ENCODE measurements around the gene FLNB.
A peak's percentile ranks its signal among the peaks of the same experiment; 100 is the strongest.

Gene FLNB

DNA sequence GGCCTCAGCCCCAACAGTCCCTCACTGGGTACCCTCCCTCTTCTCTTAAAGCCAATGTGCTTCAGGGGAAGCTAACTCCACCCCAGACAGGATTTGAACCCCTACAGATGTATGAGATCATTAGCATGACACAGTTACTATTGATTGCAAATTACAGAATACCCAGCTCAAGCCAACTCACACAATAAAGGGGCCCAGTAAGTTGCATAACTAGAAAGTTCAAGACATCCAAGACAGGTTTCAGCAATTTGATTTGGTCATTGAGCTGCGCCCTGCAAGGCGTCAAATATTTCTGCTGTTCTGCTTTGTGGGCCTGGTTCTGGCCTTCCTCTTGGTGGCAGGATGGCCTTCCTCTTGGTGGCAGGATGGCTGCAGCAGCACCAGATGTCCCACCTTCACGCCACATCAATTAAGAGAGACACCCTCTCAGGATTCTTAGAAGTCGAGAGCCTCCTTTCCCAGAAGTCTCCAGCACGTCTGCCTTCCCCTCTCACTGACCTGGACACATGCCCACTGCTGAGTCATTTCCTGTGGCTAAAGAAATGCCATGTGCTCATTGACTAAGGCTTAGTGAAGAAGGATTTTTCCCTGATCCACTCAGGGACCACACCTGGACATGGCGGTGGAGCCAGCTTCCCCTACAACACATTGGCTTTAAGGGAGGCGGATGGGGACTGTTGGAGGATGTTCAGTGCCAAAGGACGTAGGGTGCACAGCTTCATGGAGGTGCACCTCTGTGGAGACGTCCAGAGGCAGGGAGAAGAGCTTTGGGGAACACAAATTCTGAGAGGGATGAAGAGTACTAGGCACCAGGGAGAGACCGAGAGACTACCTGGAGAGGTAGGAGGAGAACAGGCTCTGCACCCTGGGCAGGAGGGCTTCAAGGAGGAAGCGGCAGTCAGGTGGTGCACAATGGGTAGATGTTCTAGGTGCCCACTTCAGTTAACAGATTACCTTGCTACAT is 153.5 kb downstream of the FLNB start:
- no peak for FAIRE-seq
- no peak for TF ChIP-seq POLR2A (IDR thresholded peaks at IDR 0.05; ENCODE audit: low read depth, low read length)
- no peak for TF ChIP-seq POLR2AphosphoS5 (IDR thresholded peaks at IDR 0.05; ENCODE audit: low read depth, low read length)
- no peak for TF ChIP-seq TAF1 (IDR thresholded peaks at IDR 0.05; ENCODE audit: low read depth, low read length)
- TF ChIP-seq SPI1 (IDR thresholded peaks at IDR 0.05; ENCODE audit: low read depth, low read length), result no peak
- TF ChIP-seq POU2F2 (IDR thresholded peaks at IDR 0.05; ENCODE audit: low read depth, low read length), result no peak
- TF ChIP-seq PAX5 (IDR thresholded peaks at IDR 0.05; ENCODE audit: insufficient read depth, low read length, severe bottlenecking), result no peak
- DNase-seq (ENCODE audit: insufficient read length, low spot score), result no peak

DNA sequence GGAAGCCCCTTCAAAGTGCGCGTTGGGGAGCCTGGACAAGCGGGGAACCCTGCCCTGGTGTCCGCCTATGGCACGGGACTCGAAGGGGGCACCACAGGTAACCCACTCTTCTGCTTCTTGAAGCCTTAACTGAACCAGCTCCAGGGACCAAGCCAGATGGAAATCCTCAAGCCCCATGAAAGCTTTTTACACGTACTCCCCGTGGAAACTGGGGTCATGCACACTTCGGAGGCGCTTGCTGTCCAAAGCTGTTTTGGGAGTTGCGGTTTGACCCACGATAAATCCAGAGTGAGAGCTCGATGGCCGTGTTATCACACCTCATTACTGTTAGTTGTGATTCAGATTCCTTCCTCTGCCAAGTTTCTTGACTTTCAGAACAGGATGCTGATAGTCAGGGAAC is 155.0 kb downstream of the FLNB start:
- FAIRE-seq, result no peak
- no peak for TF ChIP-seq PAX5 (IDR thresholded peaks at IDR 0.05; ENCODE audit: insufficient read depth, low read length, severe bottlenecking)
- TF ChIP-seq POLR2A (IDR thresholded peaks at IDR 0.05; ENCODE audit: low read depth, low read length), result no peak
- no peak for TF ChIP-seq POU2F2 (IDR thresholded peaks at IDR 0.05; ENCODE audit: low read depth, low read length)
- TF ChIP-seq POLR2AphosphoS5 (IDR thresholded peaks at IDR 0.05; ENCODE audit: low read depth, low read length), result no peak
- TF ChIP-seq TAF1 (IDR thresholded peaks at IDR 0.05; ENCODE audit: low read depth, low read length), result no peak
- TF ChIP-seq SPI1 (IDR thresholded peaks at IDR 0.05; ENCODE audit: low read depth, low read length), result no peak
- no peak for DNase-seq (ENCODE audit: insufficient read length, low spot score)

DNA sequence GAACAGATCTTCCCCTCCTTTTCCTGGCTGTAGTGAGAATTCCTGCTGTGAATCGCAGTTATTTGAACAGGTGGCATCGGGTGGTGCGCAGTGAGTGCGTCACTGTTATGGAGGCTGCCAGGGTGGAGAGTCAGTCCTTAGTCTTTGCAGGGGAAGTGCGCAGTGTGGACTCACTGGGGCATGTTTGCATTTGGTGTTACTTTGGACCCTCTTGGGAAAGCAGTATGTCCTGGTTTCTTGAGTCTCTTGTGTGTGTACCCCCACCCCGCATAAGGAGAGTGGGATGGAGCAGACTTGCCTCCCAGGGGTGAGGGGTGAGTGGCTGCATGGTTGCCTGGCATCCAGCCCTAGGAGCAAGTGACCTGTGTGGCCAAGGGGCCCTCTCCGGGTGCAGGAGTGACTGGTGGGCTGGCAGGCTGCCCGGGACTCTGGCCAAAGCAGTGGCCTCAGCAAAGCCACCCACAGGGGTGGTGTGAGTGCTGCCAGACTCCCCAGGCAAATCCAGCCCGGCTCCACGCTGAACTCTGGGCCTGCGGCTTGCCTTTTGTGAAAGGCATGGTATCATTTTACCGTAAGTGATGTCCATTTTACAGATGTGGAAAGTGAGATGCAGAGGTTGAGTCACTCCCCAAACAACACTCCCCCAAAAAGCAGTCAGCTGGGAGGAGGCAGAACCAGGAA is 156.1 kb downstream of the FLNB start:
- FAIRE-seq, result no peak

DNA sequence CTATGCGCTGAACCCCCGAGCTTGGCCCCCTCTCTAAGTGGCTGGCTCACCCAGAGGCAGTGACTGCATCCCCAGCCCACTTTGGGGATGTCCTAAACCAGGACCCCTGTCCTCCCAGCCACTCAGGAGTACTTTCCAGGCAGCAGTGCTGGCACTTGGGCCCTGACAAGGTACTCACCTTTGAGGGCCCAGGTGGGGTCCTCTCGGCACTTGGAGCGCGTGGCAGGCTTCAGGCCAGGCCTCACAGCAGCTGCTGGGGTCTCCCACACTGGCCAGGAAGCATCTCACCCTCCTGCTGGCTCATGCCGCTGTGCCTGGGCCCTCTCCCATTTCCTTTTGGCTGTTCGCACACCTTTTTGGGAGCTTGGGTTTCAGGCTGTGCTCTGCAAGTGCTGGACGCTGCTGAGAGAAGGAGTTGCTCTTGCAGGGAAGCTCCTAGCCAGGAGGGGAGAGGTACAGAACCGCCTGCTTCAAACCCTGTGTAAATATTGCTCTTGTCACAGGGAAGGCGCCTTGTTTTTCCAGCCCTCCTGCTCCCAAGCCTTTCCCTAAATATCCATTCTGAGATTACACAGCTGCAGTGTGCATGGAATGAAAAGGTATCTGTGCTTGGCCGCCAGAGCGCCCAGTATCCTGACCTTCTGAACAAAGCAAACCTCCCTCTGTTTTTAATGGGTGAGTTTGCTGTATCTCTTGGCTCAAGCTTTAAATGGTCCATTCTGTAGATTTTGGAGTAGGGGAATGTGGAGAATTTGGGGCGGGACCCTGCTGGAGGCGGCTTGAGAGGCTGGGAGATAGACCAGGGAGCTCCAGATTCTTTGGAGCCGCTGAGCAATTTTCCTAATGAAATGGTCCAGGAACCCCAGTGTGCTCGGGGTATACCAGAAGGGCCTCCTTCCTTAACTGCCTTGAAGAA is 156.9 kb downstream of the FLNB start:
- DNase-seq (ENCODE audit: insufficient read length, low spot score) (no peak), FAIRE-seq (no peak)
- TF ChIP-seq PAX5 (IDR thresholded peaks at IDR 0.05; ENCODE audit: insufficient read depth, low read length, severe bottlenecking) (no peak), POLR2AphosphoS5 (IDR thresholded peaks at IDR 0.05; ENCODE audit: low read depth, low read length) (no peak), POU2F2 (IDR thresholded peaks at IDR 0.05; ENCODE audit: low read depth, low read length) (no peak), SPI1 (IDR thresholded peaks at IDR 0.05; ENCODE audit: low read depth, low read length) (no peak), POLR2A (IDR thresholded peaks at IDR 0.05; ENCODE audit: low read depth, low read length) (no peak), TAF1 (IDR thresholded peaks at IDR 0.05; ENCODE audit: low read depth, low read length) (no peak)

More for the DNA sequence above, 156.1 kb downstream of the FLNB start:
- no peak for DNase-seq (ENCODE audit: insufficient read length, low spot score)
- TF ChIP-seq PAX5 (IDR thresholded peaks at IDR 0.05; ENCODE audit: insufficient read depth, low read length, severe bottlenecking), result no peak
- TF ChIP-seq POU2F2 (IDR thresholded peaks at IDR 0.05; ENCODE audit: low read depth, low read length), result no peak
- TF ChIP-seq SPI1 (IDR thresholded peaks at IDR 0.05; ENCODE audit: low read depth, low read length), result no peak
- TF ChIP-seq POLR2A (IDR thresholded peaks at IDR 0.05; ENCODE audit: low read depth, low read length), result no peak
- TF ChIP-seq TAF1 (IDR thresholded peaks at IDR 0.05; ENCODE audit: low read depth, low read length), result no peak
- TF ChIP-seq POLR2AphosphoS5 (IDR thresholded peaks at IDR 0.05; ENCODE audit: low read depth, low read length), result no peak

DNA sequence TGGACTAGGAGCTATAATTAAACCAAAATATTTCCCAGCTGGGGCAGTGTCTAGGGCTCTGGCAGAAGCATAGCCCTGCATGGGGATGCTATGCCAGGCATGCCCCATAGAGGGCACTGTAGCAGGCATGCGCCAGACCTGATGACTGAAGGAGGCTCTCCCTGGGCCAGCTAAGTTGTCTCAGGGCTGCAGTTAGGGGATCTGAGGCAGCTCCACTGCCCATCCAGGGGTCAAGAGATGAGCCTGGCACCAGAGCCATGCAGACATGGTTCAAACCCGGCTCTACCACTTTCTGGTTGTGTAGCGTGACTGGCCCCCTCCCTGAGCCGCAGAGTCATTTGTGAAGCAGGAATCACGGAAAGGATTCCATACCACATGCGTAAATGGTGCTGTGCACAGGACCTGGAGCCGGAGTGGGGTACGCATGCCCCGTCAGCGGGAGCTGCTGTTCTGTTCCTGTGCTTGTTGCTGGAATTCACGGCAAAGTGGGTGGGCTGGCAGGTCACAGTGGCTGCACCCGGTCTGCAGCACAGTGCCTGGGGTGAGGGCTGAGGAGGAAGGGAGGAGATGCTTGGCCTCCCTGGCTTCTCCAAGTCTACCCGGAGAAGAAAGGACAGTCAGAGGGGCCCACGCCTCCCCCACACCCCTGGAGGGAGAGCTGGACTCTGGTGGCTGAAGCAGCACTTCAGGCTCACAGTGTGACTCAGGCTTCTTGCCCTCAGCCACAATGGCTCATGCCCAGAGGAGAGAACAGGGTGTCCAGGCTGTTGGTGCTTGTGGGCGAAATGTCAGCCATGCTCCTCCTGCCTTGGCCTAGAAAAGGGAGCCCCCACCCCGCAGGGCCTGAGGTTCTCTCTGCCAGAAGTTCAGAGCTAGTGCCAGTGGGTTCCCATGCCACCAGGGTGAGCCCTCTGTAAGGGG is 159.5 kb downstream of the FLNB start:
- FAIRE-seq, result peak; percentile 93
- peak; percentile 77 for DNase-seq (ENCODE audit: insufficient read length, low spot score)
- no peak for TF ChIP-seq TAF1 (IDR thresholded peaks at IDR 0.05; ENCODE audit: low read depth, low read length)
- TF ChIP-seq POU2F2 (IDR thresholded peaks at IDR 0.05; ENCODE audit: low read depth, low read length), result no peak
- TF ChIP-seq POLR2A (IDR thresholded peaks at IDR 0.05; ENCODE audit: low read depth, low read length), result no peak
- TF ChIP-seq PAX5 (IDR thresholded peaks at IDR 0.05; ENCODE audit: insufficient read depth, low read length, severe bottlenecking), result no peak

DNA sequence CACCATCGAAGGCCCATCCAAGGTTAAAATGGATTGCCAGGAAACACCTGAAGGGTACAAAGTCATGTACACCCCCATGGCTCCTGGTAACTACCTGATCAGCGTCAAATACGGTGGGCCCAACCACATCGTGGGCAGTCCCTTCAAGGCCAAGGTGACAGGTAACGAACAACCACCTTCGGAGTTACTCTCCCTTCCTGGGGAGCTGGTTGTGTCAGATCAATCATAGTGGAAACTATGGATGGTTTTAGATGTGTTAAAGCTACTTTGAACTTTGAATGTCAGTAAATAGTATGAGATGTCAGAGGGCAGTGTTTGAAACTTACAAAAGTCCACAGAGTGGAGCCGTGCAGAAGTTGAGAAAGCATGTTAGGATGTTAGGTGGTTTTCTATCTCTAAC is 160.3 kb downstream of the FLNB start:
- FAIRE-seq (no peak), DNase-seq (ENCODE audit: insufficient read length, low spot score) (no peak)
- TF ChIP-seq POU2F2 (IDR thresholded peaks at IDR 0.05; ENCODE audit: low read depth, low read length) (no peak), POLR2A (IDR thresholded peaks at IDR 0.05; ENCODE audit: low read depth, low read length) (no peak), TAF1 (IDR thresholded peaks at IDR 0.05; ENCODE audit: low read depth, low read length) (no peak), SPI1 (IDR thresholded peaks at IDR 0.05; ENCODE audit: low read depth, low read length) (no peak), PAX5 (IDR thresholded peaks at IDR 0.05; ENCODE audit: insufficient read depth, low read length, severe bottlenecking) (no peak), POLR2AphosphoS5 (IDR thresholded peaks at IDR 0.05; ENCODE audit: low read depth, low read length) (no peak)

DNA sequence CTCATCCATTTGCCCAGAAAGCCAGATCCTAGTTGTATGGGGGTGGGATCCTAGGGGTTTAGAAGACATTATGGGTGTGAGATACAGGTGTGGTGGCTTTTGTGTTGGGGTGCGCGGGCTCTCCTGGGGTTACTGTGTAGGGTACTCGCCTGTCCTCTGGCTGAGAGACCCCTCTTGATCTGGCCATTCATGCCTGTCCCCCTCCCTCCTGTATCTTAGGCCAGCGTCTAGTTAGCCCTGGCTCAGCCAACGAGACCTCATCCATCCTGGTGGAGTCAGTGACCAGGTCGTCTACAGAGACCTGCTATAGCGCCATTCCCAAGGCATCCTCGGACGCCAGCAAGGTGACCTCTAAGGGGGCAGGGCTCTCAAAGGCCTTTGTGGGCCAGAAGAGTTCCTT is 161.1 kb downstream of the FLNB start:
- no peak for FAIRE-seq
- DNase-seq (ENCODE audit: insufficient read length, low spot score), result no peak
- TF ChIP-seq POLR2A (IDR thresholded peaks at IDR 0.05; ENCODE audit: low read depth, low read length) (no peak), SPI1 (IDR thresholded peaks at IDR 0.05; ENCODE audit: low read depth, low read length) (no peak), TAF1 (IDR thresholded peaks at IDR 0.05; ENCODE audit: low read depth, low read length) (no peak), POLR2AphosphoS5 (IDR thresholded peaks at IDR 0.05; ENCODE audit: low read depth, low read length) (no peak), POU2F2 (IDR thresholded peaks at IDR 0.05; ENCODE audit: low read depth, low read length) (no peak), PAX5 (IDR thresholded peaks at IDR 0.05; ENCODE audit: insufficient read depth, low read length, severe bottlenecking) (no peak)

DNA sequence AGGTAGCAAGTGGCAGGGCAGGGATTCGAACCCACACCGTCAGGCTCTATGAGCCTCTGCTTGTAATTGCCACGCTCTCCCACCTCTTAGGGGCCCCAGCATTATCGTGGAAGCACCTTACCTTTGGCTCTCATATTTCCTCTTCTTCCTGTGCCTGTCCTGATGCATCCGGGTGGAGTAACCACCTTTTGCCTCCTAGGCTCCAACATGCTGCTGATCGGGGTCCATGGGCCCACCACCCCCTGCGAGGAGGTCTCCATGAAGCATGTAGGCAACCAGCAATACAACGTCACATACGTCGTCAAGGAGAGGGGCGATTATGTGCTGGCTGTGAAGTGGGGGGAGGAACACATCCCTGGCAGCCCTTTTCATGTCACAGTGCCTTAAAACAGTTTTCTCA is 162.2 kb downstream of the FLNB start:
- DNase-seq (ENCODE audit: insufficient read length, low spot score), result no peak
- no peak for FAIRE-seq
- no peak for TF ChIP-seq POU2F2 (IDR thresholded peaks at IDR 0.05; ENCODE audit: low read depth, low read length)
- TF ChIP-seq POLR2A (IDR thresholded peaks at IDR 0.05; ENCODE audit: low read depth, low read length), result no peak
- no peak for TF ChIP-seq PAX5 (IDR thresholded peaks at IDR 0.05; ENCODE audit: insufficient read depth, low read length, severe bottlenecking)
- no peak for TF ChIP-seq TAF1 (IDR thresholded peaks at IDR 0.05; ENCODE audit: low read depth, low read length)
- no peak for TF ChIP-seq POLR2AphosphoS5 (IDR thresholded peaks at IDR 0.05; ENCODE audit: low read depth, low read length)
- no peak for TF ChIP-seq SPI1 (IDR thresholded peaks at IDR 0.05; ENCODE audit: low read depth, low read length)

Data from GM12891 (cell line).